SK-N-SH treated with all-trans-retinoic acid at 6 μM for 48 hours (cell line): Measurements from ENCODE around the gene USP22.

ENCODE experiments used
- ARNTL ChIP-seq: fragments of 450-650 bp; formaldehyde crosslinking; IDR thresholded peaks from 2 replicates; pipeline ENCODE4 v1.5.0; 2020; ENCODE audit warnings: low read depth, mild to moderate bottlenecking, moderate library complexity, borderline replicate concordance
- BACH2 ChIP-seq: fragments of 250-450 bp; sonication (Bioruptor Pico); IDR thresholded peaks from 2 replicates; pipeline ENCODE4 v1.9.0; 2021; ENCODE audit warnings: mild to moderate bottlenecking, borderline replicate concordance
- CREB5 ChIP-seq: fragments of 250-450 bp; sonication (Bioruptor Pico); IDR thresholded peaks from 2 replicates; pipeline ENCODE4 v1.5.1; 2020; ENCODE audit warnings: low read depth, mild to moderate bottlenecking, moderate library complexity
- CSDC2 ChIP-seq: fragments of 250-450 bp; sonication (Bioruptor Pico); IDR thresholded peaks from 2 replicates; pipeline ENCODE4 v1.5.0; 2020; ENCODE audit warnings: mild to moderate bottlenecking, moderate library complexity
- CSRNP3 ChIP-seq: fragments of 250-450 bp; sonication (Bioruptor Pico); IDR thresholded peaks from 2 replicates; pipeline ENCODE4 v1.5.1; 2021; ENCODE audit warnings: mild to moderate bottlenecking, moderate library complexity
- GLIS3 ChIP-seq: fragments of 250-450 bp; sonication (Bioruptor Pico); IDR thresholded peaks from 2 replicates; pipeline ENCODE4 v1.5.0; 2020; ENCODE audit warnings: mild to moderate bottlenecking, moderate library complexity
- OSR1 ChIP-seq: fragments of 250-450 bp; sonication (Bioruptor Pico); IDR thresholded peaks from 2 replicates; pipeline ENCODE4 v1.8.0; 2022; ENCODE audit warnings: moderate library complexity, mild to moderate bottlenecking, inconsistent platforms
- PATZ1 ChIP-seq: fragments of 250-450 bp; sonication (Bioruptor Pico); IDR thresholded peaks from 2 replicates; pipeline ENCODE4 v1.8.0; 2020; ENCODE audit warnings: mild to moderate bottlenecking, moderate library complexity, borderline replicate concordance
- RARB ChIP-seq: fragments of 250-450 bp; sonication (Bioruptor Pico); IDR thresholded peaks from 2 replicates; pipeline ENCODE4 v1.8.0; 2021; ENCODE audit warnings: mild to moderate bottlenecking, moderate library complexity
- SNAI2 ChIP-seq: fragments of 250-450 bp; sonication (Bioruptor Pico); IDR thresholded peaks from 2 replicates; pipeline ENCODE4 v1.5.0; 2020; ENCODE audit warnings: mild to moderate bottlenecking, moderate library complexity
- ZC3H10 ChIP-seq: fragments of 250-450 bp; sonication (Bioruptor Pico); IDR thresholded peaks from 2 replicates; pipeline ENCODE4 v1.5.1; 2021; ENCODE audit warnings: mild to moderate bottlenecking, moderate library complexity
- ZFP3 ChIP-seq: fragments of 250-450 bp; sonication (Bioruptor Pico); IDR thresholded peaks from 2 replicates; pipeline ENCODE4 v1.5.0; 2020; ENCODE audit warnings: mild to moderate bottlenecking, moderate library complexity
- ZNF565 ChIP-seq: fragments of 450-650 bp; formaldehyde crosslinking; conservative IDR thresholded peaks from 2 replicates; pipeline ENCODE4 v1.5.0; 2020; ENCODE audit warnings: low read depth, mild to moderate bottlenecking, moderate library complexity
- ZNF8 ChIP-seq: fragments of 450-650 bp; formaldehyde crosslinking; IDR thresholded peaks from 2 replicates; pipeline ENCODE4 v1.5.0; 2020; ENCODE audit warnings: mild to moderate bottlenecking, moderate library complexity

- TF ChIP-seq OSR1 (CRISPR knock-in tag) (no peak), BACH2 (no peak), PATZ1 (no peak), ZNF565 (CRISPR knock-in tag) (no peak), RARB (no peak), ZFP3 (CRISPR knock-in tag) (no peak), CSDC2 (CRISPR knock-in tag) (no peak), CSRNP3 (no peak), GLIS3 (CRISPR knock-in tag) (no peak), ZC3H10 (CRISPR knock-in tag) (no peak), CREB5 (CRISPR knock-in tag) (no peak), ARNTL (CRISPR knock-in tag) (no peak), ZNF8 (CRISPR knock-in tag) (no peak), SNAI2 (CRISPR knock-in tag) (no peak)
Observed at GRCh38 chr17:21079196-21079595, 36.4 kb upstream of the USP22 start.
